ENCODE data around the gene SYT8. TPM values are rescaled to one million over a fixed set of nuclear protein-coding genes. Genes with fewer than 3 reads are reported as not detected.

Gene SYT8
- total RNA-seq, 4 donors from 2014 or later = 1.4 to 4.1 TPM; not detected in 2

DNA sequence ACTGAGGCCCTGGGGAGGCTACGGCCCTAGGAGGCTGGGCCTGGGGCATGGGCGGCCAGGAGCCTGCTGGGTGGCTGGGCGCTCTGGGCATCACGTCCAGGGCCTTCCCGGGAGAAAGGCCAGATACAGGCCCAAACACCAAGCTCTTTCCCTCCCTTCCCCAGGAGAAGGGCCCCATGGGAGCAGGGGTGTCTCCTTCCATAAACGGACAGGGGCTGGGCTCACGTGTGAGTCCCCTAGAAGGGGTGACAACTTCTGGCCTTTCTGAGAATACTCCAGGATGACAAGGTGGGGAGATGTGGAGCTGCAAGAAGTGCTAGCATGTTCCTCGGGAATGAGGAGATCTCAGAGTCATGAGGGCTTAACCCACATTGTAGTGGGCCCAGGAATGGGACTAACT is 19.5 kb upstream of the SYT8 start:
- in situ Hi-C loops (cut with MboI; ENCODE audit: low pct_ligation_motif_present in 1 of 4, low pct_unique_long_range_greater_than_20kb in 1 of 4, low sequenced_read_pairs in 3 of 4) = loop anchor here (10.0 to 25.0 kb wide), 2 partner anchors 103 to 111 kb away; no protein-coding TSS in a partner anchor
- H3K4me3 ChIP-seq = no peak overlapping the region
- intact Hi-C loops (cut with DNase I; ENCODE audit: low total_unique reads) = loop anchor here (5.0 kb wide), 1 partner anchor 108 kb away; no protein-coding TSS in a partner anchor
- H3K9me3 ChIP-seq = no peaks in the 10 kb centered on the region
- no peaks in the 10 kb centered on the region for H3K4me1 ChIP-seq
- no peak overlapping the region for H3K27ac ChIP-seq
- TF ChIP-seq, protein P1, sequence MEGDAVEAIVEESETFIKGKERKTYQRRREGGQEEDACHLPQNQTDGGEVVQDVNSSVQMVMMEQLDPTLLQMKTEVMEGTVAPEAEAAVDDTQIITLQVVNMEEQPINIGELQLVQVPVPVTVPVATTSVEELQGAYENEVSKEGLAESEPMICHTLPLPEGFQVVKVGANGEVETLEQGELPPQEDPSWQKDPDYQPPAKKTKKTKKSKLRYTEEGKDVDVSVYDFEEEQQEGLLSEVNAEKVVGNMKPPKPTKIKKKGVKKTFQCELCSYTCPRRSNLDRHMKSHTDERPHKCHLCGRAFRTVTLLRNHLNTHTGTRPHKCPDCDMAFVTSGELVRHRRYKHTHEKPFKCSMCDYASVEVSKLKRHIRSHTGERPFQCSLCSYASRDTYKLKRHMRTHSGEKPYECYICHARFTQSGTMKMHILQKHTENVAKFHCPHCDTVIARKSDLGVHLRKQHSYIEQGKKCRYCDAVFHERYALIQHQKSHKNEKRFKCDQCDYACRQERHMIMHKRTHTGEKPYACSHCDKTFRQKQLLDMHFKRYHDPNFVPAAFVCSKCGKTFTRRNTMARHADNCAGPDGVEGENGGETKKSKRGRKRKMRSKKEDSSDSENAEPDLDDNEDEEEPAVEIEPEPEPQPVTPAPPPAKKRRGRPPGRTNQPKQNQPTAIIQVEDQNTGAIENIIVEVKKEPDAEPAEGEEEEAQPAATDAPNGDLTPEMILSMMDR (IDR thresholded peaks at IDR 0.05) = no peak
- TF ChIP-seq EP300 (IDR thresholded peaks at IDR 0.05; ENCODE audit: low read depth) (no peak), POLR2AphosphoS5 (IDR thresholded peaks at IDR 0.05) (no peak), POLR2A (IDR thresholded peaks at IDR 0.05) (no peak)
- no peaks in the 10 kb centered on the region for H3K36me3 ChIP-seq
- H3K27me3 ChIP-seq = peaks cover 10% of the 10 kb centered on the region
- DNase-seq = no peak
- WGBS, 2 donors (ENCODE audit: low coverage in 1 of 2) = 80% methylated on average over 8 of the region's 8 CpGs; no CpG with 5 or more reads in 1 of the 2 donors

DNA sequence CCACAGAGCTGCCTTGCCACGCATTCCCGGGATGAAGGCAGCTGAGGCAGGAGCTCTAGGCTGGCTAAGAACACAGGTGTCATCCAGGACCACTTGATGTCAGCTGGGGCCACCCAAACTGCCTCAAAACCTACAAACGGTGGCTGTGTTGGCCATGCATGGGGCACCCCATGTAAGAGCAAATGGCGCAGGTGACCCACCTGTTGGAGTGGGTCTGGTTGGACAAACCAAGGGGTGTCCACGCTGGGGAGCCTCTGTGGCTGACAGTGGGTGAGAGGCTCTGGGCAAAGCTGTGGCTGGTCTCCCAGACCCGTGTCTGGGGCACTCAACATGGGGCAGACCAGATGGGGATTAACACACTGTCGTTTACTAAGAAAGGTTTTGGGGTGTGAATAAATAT is 19.0 kb upstream of the SYT8 start:
- in situ Hi-C loops (cut with MboI; ENCODE audit: low pct_ligation_motif_present in 1 of 4, low pct_unique_long_range_greater_than_20kb in 1 of 4, low sequenced_read_pairs in 3 of 4) = loop anchor here (10.0 to 25.0 kb wide), 2 partner anchors 103 to 111 kb away; no protein-coding TSS in a partner anchor
- no peaks in the 10 kb centered on the region for H3K36me3 ChIP-seq
- TF ChIP-seq EP300 (IDR thresholded peaks at IDR 0.05; ENCODE audit: low read depth) (no peak), POLR2A (IDR thresholded peaks at IDR 0.05) (no peak), POLR2AphosphoS5 (IDR thresholded peaks at IDR 0.05) (no peak)
- TF ChIP-seq, protein P1 (IDR thresholded peaks at IDR 0.05) = no peak
- intact Hi-C loops (cut with DNase I; ENCODE audit: low total_unique reads) = loop anchor here (5.0 kb wide), 1 partner anchor 108 kb away; no protein-coding TSS in a partner anchor
- no peak for DNase-seq
- H3K27me3 ChIP-seq = peaks cover 10% of the 10 kb centered on the region
- WGBS, 2 donors (ENCODE audit: low coverage in 1 of 2) = 83 to 100% methylated on average over 1 to 7 of the region's 7 CpGs
- H3K27ac ChIP-seq = no peak overlapping the region
- no peaks in the 10 kb centered on the region for H3K9me3 ChIP-seq
- no peak overlapping the region for H3K4me3 ChIP-seq
- H3K4me1 ChIP-seq = no peaks in the 10 kb centered on the region

DNA sequence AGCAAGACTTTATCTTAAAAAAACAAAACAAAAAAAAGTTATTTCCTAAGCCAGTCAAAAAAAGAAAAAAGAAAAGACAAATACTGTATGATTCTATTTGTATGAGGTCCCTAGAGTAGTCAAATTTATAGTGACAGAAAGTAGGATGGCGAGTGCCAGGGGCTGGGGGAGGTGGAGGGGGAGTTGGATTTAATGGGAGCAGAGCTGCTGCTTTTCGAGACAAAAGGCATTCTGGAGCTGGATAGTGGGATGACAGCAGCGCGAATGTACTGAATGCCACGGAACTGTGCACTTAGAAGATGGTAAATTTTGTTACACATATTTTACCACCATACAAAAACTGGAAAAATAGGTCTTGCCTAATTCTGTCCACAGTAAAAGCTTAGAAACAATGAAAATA is 17.8 kb upstream of the SYT8 start:
- Histone ChIP-seq H3K4me3 (no peak overlapping the region), H3K36me3 (no peaks in the 10 kb centered on the region), H3K27me3 (peaks cover 10% of the 10 kb centered on the region), H3K9me3 (no peaks in the 10 kb centered on the region), H3K27ac (no peak overlapping the region), H3K4me1 (no peaks in the 10 kb centered on the region)
- 83 to 84% methylated on average over 5 of the region's 5 CpGs for WGBS, 2 donors (ENCODE audit: low coverage in 1 of 2)
- intact Hi-C loops (cut with DNase I; ENCODE audit: low total_unique reads) (loop anchor here (5.0 kb wide), 1 partner anchor 110 kb away; no protein-coding TSS in a partner anchor), in situ Hi-C loops (cut with MboI; ENCODE audit: low pct_ligation_motif_present in 1 of 4, low pct_unique_long_range_greater_than_20kb in 1 of 4, low sequenced_read_pairs in 3 of 4) (loop anchor here (10.0 to 25.0 kb wide), 2 partner anchors 105 to 112 kb away; no protein-coding TSS in a partner anchor)
- DNase-seq = no peak
- TF ChIP-seq, protein P1 (IDR thresholded peaks at IDR 0.05) = no peak
- TF ChIP-seq EP300 (IDR thresholded peaks at IDR 0.05; ENCODE audit: low read depth) (no peak), POLR2A (IDR thresholded peaks at IDR 0.05) (no peak), POLR2AphosphoS5 (IDR thresholded peaks at IDR 0.05) (no peak)

DNA sequence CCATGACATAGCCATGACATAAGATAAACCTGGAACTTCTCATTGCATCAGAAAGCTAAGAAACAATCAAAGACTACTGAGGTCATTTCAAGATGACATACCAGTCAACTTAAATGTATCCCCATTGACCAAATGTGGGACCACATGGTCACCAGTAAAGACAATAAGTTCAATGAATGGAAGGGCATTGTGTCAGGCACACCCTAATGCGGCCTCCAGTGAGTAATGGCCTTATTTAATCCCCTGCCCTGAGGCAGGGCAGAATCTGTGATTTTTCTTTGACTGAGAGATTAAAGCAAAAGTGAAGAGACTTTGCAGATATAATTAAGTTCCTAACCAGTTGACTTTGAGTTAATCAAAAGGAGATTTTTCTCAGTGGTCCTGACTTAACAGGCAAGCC is 17.3 kb upstream of the SYT8 start:
- H3K9me3 ChIP-seq = no peaks in the 10 kb centered on the region
- intact Hi-C loops (cut with DNase I; ENCODE audit: low total_unique reads) (loop anchor here (5.0 kb wide), 1 partner anchor 110 kb away; no protein-coding TSS in a partner anchor), in situ Hi-C loops (cut with MboI; ENCODE audit: low pct_ligation_motif_present in 1 of 4, low pct_unique_long_range_greater_than_20kb in 1 of 4, low sequenced_read_pairs in 3 of 4) (loop anchor here (10.0 to 25.0 kb wide), 2 partner anchors 105 to 113 kb away; no protein-coding TSS in a partner anchor)
- WGBS, 2 donors (ENCODE audit: low coverage in 1 of 2) = 79% methylated on average over 1 of the region's 1 CpG; no CpG with 5 or more reads in 1 of the 2 donors
- H3K4me1 ChIP-seq = no peaks in the 10 kb centered on the region
- no peak overlapping the region for H3K4me3 ChIP-seq
- TF ChIP-seq EP300 (IDR thresholded peaks at IDR 0.05; ENCODE audit: low read depth) = no peak
- TF ChIP-seq, protein P1 (IDR thresholded peaks at IDR 0.05) = no peak
- TF ChIP-seq POLR2AphosphoS5 (IDR thresholded peaks at IDR 0.05) = no peak
- TF ChIP-seq POLR2A (IDR thresholded peaks at IDR 0.05) = no peak
- H3K36me3 ChIP-seq = no peaks in the 10 kb centered on the region
- no peak for DNase-seq
- peaks cover 10% of the 10 kb centered on the region for H3K27me3 ChIP-seq
- H3K27ac ChIP-seq = no peak overlapping the region

All from transverse colon (tissue), 4 donors.